ENCODE data around the gene SRPK1.
"Not testable (repeated sequence)": the region's sequence is repeated elsewhere in the genome, so short reads cannot be mapped to it uniquely, and the experiment has no call there.

Gene SRPK1

DNA sequence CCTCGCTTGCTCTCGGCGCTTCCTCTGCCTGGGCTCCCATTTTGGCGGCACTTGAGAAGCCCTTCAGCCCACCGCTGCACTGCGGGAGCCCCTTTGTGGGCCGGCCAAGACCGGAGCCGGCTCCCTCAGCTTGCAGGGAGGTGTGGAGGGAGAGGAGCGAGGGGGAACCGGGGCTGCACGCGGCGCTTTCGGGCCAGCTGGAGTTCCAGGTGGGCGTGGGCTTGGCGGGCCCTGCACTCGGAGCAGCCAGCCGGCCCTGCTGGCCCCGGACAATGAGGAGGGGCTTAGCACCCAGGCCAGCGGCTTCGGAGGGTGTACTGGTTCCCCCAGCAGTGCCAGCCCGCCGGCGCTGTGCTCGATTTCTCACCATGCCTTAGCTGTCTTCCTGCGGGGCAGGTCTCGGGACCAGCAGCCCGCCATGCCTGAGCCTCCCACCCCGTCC lies 10.2 kb upstream of the SRPK1 start:
- peak in 1 of 2 experiments; percentile 35 for DNase-seq

DNA sequence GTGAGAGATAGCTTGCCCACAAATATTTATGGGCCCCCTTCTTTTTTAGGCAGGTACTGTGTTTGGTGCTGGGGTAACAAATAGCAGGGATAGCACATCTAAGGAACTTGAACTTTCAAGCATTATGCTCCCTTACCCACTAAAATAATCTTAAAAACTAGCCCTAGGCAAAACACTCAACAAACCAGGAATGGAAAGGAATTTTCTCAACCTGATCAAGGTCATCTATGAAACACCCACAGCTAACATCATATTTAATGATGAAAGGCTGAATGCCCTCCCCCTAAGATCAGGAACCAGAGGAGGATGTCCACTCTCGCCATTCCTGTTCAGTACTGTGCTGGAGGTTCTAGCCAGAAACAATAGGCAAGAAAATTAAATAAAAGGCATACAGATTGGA lies 8.7 kb upstream of the SRPK1 start:
- DNase-seq = no peak

DNA sequence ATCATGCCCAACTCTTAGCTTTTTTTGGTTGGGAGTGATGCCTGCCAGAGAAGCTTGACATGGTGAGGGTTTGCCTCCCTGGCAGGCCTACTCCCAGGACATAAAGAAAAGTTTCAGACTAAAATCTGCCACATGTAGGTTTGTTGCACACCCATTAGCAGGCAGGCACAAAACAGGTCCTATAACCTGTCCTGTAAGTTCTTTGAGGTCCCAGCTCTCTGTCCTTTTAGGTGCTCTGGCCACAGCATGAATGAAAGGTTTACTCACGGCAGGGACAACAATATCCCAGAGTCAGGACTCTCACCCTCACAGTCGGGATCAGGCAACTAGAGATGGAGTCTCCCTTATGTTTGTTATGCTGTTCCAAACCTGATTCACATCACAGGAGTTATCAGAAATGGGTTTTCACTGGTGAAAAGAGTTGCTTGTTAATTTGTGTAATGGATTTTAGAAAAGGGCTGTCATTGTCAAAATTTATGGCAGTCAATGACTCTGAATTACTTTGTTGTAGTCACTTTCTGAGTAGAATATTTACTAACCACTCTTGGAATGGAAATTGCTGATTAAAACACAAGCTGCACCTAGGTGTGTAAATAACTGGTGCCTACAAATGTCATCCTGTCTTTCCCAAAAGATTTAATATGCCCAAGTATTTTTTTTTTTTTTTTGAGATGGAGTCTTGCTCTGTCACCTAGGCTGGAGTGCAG lies 5.8 kb upstream of the SRPK1 start:
- no peak for DNase-seq

DNA sequence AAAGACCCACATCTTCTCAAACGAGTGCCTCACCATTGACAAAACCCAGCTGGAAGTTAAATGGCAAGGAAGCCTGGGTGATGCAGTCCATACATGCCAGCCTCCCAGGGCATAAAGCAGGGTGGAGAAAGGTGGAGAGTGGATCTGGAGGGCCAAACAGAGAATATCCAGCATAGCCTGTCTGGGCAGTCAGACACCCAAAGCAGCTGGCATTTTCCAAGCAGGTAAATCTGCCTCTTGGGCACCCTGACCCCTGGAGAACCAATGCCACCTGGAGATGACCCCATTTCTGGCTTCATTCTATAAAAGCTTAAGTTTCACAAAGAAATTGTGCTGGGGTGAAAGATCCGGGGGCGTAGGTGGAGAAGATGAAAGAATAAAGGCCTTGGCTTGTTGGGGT lies 5.1 kb upstream of the SRPK1 start:
- DNase-seq = no peak

DNA sequence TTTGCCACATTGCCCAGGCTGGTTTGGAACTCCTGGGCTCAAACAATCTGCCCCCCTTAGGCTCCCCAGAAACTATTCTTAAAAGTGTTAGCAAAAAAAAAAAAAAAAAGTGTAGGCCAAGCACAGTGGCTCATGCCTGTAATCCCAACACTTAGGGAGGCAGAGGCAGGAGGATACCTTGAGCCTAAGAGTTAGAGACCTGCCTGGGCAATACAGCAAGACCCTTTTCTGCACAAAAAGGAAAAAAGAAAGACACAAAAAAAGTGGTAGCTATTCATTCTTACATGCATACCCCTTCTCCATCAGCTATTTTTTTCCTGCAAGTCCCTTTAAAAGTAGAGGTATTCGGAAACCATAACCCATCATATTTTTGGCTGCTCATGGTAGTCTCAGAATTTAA lies 3.2 kb upstream of the SRPK1 start:
- no peak for DNase-seq

DNA sequence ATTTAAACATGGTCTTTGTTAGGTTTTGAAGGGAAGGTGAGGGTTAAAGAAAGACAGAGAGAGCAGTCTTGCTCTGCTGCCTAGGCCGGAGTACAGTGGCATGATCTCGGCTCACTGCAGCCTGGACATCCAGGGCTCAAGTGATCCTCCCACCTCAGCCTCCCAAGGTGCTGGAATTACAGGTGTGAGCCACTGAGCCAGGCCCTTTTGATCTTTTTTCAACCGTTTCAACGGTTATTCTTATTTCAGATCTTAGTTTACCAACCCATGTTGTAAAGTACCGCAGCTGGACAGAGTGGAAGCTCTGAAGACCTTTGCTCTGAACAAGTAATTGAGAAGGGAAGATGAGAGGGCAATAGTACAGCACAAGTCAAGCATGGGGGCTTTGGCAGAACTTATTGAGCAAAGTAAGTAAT lies 1.2 kb upstream of the SRPK1 start:
- no peak for DNase-seq

DNA sequence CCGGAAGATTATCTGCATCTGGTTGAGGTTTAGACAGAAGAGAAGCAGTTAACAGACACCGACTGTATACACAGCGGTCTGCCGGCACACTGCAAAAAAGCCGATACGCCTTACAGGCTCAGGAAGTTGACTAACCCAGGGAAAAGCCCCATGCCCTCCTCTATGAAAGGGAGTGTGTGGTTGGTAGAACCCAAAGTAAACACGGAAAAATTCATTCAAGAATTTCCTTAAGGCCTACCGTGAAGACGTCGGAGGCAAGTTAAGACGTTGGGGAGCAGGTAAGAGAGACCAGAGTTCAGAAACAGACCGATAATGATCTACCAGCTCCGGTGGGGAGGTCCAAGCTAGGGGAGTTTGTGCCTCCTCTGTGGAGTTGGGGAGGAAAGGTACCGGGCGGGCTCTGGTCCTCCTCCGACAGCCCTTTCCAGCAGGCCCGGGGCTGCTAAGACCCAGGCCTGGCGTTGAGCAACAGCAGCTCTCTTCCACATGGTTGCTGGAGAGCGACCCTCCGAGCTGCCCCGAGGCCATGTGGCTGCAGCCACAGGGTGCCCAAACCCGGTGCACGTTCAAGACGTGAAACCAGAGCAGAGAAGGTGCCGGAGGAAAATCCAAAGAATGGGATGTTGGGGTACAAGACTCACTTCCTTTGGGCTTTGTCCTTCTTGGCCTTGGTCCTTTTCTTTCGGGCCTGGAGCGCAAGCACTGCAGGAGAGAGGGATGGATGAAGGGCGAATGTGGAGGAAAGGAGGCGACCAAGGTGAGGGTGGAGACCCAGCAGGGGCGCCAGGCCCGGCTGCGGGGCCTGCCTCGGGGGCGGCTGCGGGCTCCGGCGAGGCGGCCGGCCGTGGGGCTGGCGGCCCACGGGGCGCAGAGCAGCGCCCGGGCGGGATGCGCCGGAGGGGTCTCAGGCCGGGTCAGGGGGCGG lies 809 bp downstream of the SRPK1 start:
- peak; percentile 6 to 23 for DNase-seq

DNA sequence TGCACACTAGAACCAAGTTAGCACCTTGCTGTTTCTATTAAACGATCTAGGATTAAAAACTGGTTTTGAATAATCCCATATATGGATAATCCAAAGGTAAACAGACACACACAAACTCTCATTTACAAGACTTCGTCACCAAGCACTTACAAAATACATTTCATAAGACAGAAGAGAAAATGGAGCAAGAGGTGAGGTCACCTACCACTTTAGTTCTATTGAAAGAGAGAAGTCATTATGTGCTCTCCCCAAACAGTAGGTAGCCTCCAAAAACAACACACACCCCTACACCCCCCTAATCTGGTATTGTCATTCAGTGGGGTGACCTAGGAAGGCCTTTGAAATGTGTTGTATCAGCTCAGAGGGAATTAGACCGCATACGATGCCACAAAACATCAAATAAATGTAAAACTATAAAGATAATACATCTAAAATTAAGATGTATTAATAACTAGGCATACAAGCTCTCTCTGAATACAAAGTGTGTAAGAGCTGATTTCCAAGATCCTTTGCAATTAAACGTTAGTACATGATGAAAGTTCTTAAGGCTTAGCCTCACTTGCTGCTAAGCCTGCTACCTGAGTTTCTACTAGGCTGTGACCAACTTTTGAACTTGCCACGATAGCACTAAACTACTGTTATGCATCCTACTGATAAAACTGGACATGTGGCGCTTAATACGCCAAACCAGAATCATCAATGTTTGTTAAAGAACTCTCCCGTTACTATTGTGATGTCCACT lies 1.6 kb downstream of the SRPK1 start:
- DNase-seq = no peak

DNA sequence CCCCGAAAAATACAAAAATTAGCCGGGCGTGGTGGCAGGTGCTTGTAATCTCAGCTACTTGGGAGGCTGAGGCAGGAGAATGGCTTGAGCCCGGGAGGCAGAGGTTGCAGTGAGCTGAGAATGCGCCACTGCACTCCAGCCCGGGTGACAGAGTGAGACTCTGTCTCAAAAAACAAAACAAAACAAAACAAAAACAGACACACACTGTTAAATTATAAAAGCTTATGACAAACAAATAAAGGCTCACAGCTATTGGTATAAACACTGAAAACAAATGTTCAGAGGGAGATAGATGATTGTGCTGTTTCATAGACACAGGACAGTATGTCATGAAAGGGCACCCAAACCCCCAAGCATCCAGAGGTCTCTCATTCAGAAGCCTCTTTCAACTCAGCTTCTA lies 4.0 kb downstream of the SRPK1 start:
- DNase-seq = not testable (repeated sequence)

DNA sequence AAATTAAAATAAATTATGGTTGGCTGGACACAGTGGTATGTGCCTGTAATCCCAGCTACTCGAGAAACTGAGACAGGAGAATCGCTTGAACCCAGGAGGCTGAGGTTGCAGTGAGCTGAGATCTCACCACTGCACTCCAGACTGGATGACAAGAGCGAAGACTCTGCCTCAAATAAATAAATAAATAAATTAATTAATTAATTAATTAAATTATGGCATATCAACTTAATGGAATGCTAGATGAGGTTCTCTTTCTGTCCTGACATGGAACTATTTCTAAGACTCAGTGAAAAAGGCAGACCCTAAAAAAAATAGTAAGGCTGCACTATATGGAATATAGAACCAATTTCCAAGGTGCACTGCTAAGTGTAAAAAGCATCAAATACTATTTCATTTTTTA lies 4.8 kb downstream of the SRPK1 start:
- DNase-seq = no peak

DNA sequence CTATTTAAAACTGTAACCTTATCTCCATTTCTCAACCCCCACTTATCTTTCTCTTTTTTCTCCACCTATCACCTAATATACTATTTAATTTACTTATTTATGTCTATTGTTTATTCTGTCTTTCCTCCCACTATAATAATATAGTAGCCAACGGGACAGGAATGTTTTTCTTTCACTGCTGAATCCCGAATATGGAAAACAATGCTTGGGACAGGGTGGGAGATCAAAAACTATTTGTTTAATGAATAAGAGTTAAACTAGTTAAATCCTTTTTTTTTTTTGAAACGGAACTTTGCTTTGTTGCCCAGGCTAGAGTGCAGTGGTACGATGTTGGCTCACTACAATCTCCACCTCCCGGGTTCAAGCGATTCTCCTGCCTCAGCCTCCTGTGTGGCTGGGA lies 6.4 kb downstream of the SRPK1 start:
- no peak for DNase-seq

DNA sequence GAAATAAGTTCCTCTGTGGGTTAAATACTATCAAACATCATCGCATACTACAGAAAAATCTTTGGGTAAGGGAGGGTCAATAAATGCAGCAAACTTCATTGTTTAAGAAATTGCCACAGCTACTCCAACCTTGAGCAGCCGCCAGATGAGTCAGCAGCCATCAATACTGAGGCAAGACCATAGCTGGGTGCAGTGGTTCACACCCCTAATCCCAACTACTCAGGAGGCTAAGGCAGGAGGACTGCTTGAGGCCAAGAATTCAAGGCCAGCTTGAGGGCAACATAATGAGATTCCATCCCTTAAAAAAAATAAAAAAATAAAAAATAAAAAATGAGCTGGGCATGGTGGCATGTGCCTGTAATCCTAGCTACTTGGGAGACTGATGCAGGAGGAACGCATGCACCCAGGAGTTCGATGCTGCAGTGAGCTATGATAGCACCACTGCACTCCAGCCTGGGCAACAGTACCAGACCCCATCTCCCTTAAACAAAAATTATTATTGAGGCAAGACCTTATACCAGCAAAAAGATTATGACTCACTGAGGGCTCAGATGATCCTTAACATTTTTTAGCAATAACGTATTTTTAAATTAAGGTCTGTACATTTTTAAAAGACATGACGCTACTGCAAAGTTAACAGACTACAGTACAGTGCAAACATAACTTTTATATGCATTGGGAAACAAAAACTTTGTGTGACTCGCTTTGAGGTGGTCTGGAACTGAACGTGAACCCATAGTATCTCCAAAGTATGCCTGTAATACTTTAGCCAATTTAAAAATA lies 8.8 kb downstream of the SRPK1 start:
- DNase-seq = no peak

DNA sequence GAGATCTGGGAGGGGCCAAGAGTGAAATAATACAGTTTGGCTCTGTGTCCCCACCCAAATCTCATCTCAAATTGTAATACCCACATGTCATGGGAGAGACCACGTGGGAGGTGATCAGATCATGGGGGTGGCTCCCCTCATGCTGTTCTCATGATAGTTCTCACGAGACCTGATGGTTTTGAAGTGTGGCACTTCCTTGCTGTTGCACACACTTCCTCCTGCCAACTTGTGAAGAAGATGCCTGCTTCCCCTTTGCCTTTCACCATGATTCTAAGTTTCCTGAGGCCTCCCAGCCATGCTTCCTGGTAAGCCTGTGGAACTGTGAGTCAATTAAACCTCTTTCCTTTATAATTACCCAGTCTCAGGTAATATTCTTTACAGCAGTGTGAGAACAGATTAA lies 11.3 kb downstream of the SRPK1 start:
- DNase-seq = not testable (repeated sequence)

DNA sequence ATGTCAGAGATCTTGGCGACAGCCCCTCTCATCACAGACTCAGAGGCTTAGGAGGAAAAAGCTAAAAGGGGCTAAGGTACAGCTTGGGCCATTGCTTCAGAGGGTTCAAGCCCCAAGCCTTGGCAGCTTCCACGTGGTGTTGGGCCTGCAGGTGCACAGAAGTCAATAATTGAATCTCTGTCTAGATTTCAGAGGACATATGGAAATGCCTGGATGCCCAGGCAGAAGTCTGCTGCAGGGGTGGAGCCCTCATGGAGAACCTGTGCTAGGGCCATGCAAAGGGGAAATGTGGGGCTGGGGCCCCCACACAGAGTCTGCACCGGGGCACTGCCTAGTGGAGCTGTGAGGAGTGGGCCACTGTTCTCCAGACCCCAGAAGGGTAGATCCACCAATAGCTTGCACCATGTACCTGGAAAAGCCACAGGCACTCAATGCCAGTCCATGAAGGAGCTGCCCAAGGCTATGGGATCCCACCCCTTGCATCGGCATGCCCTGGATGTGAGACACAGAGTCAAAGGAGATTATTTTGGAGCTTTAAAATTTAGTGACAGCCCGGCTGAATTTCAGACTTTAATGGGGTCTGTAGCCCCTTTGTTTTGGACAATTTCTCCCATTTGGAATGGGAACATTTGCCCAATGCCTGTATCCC lies 12.0 kb downstream of the SRPK1 start:
- not testable (repeated sequence) for DNase-seq

DNA sequence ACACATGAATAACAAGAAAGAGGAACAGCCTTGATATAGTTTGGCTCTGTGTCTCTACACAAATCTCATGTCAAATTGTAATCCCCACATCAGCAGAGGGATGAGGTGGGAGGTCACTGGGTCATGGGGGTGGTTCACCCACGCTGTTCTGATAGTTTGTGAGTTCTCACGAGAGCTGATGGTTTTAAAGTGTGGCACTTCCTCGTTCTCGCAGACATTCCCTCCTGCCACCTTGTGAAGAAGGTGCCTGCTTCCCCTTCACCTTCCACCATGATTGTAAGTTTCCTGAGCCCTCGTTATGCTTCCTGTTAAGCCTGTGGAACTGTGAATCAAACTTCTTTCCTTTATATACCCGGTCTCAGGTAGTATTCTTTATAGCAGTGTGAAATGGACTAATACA lies 13.1 kb downstream of the SRPK1 start:
- no peak for DNase-seq

DNA sequence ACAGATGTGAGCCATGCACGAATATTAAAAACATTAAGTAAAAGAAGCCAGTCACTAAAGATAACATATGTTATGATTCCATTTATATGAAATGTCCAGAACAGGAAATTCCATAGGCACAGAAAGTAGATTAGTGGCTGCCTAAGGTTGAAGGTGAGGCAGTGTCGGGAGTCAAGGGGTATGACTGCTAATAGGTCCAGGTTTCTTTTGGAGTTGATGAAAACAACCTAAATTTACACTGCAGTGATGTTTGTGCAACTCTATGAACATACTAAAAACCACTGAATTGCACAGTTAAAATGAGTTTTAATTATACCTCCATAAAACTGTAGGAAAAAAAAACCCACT lies 14.4 kb downstream of the SRPK1 start:
- DNase-seq = no peak

DNA sequence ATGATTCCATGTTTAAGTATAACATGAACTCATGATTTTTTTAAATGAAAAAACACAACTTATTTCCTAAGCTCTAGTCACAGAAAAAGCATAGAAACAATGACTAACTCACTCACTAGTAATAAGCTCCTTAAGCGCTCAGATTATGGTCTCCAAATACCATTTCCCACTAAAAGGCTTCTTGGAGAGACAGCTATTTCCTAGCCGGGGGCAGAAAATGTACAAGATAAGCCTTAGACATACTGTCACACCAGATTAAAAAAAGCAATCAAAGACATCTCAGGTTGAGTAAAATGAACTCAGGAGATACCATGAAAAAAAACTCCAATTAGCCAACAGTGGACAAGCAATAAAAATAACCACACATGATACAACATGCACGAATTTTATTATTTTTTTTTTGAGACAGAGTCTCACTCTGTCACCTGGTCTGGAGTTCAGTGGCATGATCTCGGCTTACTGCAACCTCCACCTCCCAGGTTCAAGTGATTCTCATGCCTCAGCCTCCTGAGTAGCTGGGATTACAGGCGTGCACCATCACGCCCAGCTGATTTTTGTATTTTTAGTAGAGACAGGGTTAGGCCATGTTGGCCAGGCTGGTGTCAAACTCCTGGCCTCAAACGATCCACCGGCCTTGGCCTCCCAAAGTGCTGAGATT lies 14.9 kb downstream of the SRPK1 start:
- no peak for DNase-seq

DNA sequence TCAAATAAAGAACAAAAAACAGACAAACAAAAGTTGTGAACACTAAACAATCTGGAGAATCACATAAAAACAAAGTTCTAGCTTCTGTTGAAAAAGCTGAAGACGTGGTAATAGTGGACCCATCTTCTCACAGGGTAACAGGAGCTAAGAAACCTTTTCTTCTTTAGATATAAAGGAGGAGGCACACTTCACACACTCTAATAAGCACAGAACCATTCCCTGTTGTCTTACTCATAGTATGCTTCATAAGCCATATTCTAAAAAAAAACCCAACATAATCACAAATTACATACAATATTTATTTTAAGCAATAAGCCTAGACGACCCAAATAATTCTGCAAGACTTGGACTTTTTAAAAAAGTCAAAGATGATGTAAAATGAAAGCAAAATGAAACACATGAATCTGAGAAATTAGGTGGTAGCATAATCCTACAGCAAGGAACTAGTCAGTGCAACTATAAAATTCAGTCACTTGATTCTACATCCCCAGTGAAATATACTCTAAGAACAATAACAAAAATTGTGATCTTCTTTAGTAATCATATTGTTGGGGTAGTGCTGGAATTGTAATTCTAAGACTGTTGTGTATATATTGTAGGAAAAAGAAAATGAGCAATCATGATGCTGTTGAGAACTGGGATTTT lies 15.6 kb downstream of the SRPK1 start:
- no peak for DNase-seq

DNA sequence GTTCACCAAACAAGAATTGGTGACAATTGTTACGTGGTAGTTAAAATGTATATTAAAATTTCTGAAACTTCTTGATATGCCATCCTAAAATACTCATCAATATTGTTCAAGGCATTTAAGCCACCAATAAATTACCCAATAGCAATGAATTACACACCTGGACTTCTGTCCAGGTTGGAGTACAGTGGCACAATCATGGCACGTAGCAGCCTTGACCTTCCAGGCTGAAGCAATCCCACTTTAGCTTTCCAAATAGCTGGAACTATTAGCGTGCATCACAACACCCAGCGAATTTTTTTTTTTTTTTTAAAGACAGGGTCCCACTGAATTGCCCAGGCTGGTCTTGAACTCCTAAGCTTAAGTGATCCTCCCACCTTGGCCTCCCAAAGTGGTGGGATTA lies 17.2 kb downstream of the SRPK1 start:
- DNase-seq = no peak

DNA sequence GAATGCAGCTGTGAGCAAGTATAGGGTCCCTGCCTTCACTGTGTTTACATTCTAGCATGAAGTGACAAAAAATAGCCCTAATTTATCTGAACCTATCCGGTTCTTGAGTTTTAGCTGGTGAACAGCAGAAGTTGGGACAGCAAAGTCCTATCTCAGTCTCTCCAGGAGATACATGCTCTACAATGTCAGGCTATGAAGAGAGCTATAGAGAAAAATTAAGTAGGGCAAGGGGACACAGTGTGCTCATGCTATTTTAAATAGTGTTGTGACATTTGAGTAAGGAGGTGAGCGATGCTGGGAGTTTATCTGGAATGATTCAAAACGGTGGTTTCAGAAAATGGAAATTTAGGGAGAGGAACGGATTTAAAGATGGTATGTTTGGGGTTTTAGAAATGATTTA lies 20.4 kb downstream of the SRPK1 start:
- DNase-seq = no peak

DNA sequence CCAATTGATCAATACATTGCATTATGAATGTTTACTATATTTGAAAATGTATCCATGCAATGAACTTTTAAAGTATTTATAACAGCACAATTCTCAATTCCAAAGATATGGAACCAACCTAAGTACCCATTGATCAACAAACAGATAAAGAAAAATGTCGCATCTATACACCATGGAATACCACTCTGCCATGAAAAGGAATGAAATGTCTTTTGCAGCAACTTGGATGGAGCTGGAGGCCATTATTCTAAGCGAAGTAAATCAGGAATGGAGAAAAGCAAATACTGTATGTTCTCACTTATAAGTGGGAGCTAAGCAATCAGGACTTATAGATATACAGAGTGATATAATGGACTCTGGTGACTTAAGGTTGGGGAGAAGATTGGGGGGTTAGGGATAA lies 22.9 kb downstream of the SRPK1 start:
- DNase-seq = no peak

Data from NCI-H524 (cell line).